SKM-1 (cell line): ENCODE results near the gene DGCR2.
"Not testable (repeated sequence)": the region's sequence is repeated elsewhere in the genome, so short reads cannot be mapped to it uniquely, and the experiment has no call there.

Source experiments
- DNase-seq: peaks from one replicate; lab custom pipeline; 2025; ENCODE audit not compliant: unreplicated experiment; lab: John Stamatoyannopoulos, UW

The DGCR2 gene

DNA sequence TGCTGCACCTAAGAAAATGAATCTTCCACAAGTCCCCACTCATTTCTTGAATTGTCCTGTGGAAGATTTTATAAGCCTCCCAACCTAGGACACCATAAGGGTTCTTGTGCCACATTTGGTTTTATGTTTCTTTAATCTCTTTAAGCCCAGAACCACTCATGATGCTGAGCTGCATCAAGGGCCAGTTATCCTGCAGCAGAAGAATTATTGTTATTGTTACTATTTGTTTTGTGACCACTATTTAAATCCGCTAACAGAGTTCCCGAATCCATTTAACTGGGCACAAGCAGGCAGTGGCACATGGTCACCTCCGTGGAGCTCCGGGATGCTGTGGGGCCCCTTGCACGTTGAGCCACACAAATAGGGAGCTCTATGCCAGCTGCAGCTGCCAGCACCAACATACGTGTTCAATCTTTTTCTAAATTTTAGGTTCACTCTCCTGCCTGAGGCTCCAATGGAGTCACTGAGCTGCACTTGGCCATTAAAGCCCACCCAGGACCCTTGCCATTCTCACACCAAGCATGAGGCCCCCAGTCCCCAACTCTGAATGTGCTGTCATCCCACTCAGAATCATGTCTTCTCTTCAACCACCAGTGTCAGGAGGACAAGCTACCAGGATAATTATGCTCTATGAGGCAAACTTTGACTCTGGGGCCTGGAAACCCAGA lies 60.6 kb downstream of the DGCR2 start:
- DNase-seq: no peak

DNA sequence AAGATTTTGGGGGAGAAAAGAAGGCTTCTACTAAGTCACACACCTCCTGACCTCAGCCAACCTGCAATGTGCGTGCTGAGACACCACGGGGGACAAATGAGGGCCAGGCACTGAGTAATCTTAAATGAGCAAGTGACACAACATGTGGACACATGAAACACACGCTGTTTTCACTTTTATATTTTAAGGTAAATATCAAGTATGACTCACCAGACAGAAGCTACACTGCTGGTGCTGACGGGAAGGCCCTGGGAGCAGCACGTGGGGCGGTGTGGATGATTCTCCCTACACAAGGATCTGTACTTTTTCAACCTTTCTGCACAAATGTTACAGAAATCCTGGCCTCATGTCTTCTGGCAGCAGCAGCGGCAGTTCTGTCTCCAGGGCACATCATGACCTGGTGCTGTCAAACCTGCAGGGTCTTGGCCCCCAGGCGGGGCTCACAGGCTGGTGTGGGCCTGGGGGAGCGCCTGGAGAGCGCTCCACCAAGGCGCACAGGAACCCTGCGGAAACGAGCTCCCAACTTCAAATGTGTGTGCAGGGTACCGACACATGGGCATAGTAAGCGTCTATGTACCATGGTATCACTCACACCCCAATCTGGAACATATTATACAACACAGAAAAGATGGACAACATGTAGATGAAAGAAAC lies 61.7 kb downstream of the DGCR2 start:
- DNase-seq: no peak

DNA sequence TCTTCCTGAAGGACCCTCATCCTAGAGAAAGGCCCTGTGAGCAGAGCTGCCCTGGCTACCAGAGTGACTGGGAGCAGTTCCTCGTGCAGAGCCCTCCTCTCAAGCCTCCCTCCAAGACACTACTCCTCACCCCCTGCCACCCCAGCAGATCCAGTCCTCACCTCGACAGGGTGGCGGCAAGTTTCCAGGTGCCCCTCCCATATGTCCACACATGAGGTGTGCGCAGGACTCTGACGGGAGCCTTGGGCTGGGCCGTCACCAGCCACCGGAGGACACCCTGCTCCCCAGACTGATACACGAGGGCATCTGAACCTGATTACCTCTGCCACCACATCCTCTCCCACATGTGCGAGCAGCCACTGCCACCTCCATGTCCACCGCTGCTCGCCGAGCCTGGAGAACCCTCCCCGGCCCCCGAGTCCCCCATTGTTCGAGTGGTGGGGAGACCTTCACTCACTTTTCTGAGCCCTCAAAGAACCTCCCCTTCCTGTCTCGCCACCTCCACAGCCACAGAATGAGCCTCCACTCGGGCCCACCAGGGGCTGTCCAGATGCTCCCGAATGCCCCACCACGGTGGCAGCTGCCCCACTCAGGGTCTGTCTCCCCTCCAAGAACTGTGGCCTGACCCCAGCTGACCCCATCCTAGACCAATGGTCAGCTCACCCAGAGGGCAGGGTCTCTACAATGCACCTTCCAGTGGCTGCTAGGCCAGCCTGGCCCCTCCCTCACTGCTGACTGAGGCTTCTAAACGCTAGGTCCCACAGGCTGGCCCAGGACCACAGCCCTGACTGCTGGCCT lies 62.5 kb downstream of the DGCR2 start:
- no peak for DNase-seq

DNA sequence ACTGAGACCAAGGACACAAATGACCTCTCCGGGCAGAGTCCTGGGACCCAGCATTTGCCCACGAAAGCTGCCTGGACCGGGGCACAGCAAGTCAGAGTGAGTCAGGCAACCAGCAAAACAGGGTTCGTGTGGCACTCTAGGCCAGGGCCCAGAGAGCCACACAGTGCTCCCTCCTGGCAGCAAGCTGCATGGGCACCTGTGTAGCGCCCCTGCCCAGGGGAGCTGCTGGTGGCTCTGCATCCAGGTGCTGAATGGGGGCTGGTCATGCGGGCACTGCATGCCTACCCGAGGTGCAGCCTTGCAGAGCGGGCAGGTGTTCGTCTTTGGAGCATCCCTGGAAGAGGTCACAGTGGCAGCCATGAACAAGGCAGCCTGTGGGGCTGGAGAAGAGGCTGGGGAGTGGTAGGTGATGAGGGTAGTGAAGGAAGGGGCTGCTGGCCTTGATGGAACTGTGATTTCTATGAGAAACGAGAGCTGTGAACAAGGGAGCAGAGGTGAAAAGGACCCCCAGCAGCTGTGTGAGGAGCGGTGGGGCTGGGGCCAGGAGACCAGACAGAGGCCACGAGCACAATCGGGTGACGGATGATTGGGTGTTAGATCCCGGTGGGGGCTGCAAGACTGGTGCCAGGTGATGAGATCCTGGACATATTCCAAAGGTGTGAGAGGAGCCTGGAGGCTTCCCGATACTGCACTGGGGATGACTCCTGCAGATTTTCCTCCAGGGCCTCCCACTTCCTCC lies 63.3 kb downstream of the DGCR2 start:
- no peak for DNase-seq

DNA sequence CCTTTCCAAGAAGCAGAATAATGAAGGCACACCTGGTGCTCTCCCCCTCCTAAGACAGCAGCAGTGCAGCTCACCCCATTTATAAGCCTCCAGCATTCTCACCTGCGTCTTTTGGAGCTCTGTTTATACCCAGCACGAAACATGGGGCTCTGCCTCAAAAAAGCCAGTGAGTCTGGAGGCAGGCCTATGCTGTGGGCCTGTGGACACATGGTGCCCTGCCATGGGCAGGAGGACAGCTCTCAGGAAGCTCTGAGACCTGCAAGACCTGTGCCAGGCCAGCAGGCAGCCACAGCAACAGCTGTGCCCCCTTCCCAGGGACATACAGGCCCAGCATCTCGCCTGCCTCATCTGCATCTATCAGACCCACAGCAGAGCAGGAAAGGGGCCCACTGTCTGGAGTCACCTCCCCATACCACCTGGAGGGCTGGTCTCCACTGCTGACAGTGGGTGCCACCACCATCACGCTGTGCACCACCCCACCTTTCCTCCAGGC lies 64.2 kb downstream of the DGCR2 start:
- DNase-seq: no peak

DNA sequence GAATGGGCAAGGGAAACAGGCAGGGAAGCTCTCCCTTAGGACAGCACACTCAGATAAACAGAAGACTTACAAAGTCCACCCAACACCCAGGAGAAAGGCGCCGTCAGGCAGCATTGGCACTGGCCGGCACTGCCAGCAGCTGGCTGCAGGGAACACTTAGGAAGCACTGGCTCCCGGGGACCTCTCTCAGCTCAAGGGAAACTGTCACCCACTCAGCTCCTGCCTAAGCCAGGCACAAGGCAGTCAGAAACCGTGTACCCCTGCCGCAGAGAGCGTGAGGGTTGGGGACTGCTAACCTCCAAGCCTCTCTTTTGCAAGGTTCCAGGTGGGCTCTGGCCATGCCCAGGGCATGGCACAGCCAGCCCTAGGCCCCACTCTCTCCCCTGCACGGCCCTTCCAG lies 64.7 kb downstream of the DGCR2 start:
- no peak for DNase-seq

DNA sequence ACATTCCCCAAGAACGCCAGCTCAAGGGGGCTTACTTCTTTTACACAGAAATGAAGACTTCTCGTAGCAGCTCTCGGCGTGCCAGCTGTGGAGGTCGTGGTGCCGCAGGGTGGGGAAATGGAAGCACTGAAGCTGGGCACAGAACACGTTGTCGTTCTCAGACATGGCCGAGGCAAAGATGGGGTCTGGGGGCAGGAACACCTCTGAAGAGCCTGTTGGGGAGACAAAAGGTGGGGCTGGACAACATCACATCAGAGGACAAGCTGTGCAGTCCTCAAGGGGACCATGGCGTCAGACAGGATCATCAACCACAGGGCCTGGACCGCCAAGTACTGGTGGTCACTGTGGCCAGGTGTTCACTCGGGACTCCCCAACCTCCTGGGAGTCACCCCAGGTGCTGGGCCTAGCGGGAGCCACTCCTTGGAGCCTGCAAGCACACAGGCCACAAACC lies 65.2 kb downstream of the DGCR2 start:
- DNase-seq: no peak

DNA sequence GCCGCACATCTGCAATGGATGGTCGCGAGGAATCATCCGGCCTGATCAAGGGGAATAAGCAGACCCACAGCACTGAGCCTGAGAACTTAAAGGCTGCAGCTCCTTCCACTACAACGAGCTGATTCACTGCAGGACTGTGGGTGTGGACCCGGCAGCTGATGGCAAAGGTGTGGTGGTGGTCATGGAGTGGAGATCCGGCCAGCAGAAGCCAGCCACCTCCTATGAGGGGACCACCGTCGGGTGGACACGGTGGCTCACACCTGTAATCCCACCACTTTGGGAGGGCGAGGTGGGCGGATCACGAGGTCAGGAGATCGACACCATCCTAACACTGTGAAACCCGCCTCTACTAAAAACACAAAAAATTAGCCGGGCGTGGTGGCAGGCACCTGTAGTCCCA lies 66.4 kb downstream of the DGCR2 start:
- no peak for DNase-seq

DNA sequence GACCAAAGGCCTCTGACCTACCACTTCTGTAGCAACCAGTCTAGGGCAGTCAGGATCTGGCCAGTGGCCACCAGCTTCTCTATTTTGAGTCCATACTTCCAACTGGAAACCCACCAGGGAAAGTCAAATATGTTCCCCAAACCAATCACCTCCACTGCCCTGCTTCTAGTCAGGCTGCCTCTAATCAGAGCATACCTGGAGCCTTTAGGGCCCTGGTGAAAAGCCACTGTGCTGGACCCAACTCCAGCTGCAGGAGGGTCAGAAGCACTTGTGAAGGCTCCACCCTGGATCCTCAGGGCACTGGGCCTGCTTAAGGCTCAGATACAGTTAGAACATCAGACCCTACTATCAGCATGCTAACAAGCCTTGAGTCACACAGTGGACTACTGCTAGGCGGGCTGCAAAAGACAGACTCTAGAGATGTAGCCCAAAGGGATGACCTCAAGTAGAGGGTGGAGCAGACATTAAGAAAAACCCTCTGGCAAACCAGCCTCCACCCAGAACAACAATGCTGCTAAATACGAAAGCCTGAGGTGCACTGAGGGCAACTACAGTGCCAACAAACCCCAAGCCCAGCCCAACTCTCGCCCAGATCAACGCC lies 69.2 kb downstream of the DGCR2 start:
- no peak for DNase-seq

DNA sequence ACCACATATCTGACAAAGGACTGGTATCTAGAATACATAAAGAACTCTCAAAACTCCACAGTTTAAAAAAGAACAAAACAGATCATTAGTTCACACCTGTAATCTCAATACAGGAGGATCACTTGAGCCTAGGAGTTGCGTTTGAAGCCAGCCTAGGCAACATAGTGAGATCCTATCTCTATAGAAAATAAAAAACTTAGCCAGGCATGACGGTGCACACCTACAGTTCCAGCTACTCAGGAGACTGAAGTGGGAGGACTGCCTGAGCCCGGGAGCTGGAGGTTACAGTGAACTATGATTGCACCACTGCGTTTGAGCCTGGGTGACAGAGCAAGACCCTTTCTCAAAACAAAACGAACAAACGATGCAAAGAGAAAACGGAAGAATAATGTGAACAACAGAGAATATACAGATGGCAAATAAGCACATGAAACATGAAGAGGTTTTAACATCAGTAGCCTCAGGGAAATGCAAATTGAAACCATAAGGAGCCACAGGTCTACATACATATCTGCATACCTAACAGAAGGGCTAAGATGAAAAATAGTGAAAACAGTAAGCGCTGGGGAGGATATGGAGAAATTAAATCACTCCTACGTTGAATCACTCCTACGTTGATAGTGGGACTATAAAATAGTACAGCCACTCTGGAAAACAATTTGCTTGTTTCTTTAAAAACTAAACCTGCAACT lies 70.7 kb downstream of the DGCR2 start:
- DNase-seq: no peak

DNA sequence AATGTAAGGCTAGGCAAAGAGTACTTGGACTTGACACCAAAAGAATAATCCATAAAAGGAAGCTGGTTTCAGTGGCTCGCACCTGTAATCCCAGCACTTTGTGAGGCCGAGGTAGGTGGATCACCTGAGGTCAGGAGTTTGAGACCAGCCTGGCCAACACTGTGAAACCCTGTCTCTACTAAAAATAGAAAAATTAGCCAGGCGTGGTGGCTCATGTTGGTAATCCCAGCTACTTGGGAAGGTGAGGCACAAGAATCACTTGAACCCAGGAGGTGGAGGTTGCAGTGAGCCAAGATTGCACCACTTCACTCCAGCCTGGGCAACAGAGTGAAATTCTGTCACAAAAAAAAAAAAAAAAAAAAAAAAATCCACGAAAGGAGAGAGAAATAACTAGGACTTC lies 71.4 kb downstream of the DGCR2 start:
- not testable (repeated sequence) for DNase-seq

DNA sequence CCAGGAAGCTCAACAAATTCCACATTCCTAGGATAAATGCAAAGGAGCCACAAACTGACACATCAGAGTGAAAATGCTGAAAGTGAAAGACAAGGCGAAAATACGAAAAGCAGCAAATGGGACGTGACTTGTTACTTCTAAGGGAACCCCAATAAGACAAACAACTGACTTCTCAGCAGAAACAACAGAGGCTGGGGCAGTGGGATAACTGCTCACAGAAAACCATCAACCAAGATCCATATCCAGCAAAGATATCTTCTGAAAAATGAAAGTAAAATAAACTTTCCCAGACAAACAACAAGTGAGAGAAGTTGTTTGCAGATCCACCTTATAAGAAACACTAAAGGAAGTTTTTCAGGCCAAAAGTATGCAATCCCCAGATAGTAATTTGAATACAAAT lies 72.1 kb downstream of the DGCR2 start:
- no peak for DNase-seq

DNA sequence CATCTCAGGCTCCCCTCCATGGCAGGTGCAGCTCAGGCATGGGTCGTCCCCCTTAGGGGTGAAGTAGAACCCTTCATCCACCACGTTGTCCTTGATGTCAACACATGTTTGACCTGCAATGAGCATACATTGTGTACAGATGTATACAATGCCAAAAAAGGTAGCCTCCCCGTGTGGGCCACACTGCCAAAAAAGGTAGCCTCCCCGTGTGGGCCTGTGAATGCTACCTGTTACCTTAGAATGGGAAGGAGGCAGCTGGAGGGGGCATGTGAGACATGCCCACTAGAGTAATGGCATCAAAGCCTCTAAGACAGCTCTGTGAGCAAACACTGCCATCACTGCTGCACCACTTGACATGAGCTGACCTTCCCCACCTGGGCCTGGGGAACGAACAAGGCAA lies 73.7 kb downstream of the DGCR2 start:
- no peak for DNase-seq

DNA sequence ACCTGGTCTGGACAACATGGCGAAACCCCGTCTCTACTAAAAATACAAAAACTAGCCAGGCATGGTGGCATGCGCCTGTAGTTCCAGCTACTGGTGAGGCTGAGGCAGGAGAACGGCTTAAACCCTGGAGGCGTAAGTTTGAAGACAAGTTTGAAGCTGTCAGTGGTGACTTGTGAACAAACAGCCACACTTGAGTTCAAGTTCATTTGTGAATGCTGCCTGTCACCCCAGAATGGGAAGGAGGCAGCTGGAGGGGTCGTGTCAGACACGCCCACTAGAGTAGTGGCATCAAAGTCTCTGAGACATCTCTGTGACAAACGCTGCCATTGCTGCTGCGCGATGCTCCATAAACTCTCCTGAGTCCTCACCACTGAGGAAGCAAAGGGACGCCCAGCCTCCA lies 74.2 kb downstream of the DGCR2 start:
- DNase-seq: no peak

DNA sequence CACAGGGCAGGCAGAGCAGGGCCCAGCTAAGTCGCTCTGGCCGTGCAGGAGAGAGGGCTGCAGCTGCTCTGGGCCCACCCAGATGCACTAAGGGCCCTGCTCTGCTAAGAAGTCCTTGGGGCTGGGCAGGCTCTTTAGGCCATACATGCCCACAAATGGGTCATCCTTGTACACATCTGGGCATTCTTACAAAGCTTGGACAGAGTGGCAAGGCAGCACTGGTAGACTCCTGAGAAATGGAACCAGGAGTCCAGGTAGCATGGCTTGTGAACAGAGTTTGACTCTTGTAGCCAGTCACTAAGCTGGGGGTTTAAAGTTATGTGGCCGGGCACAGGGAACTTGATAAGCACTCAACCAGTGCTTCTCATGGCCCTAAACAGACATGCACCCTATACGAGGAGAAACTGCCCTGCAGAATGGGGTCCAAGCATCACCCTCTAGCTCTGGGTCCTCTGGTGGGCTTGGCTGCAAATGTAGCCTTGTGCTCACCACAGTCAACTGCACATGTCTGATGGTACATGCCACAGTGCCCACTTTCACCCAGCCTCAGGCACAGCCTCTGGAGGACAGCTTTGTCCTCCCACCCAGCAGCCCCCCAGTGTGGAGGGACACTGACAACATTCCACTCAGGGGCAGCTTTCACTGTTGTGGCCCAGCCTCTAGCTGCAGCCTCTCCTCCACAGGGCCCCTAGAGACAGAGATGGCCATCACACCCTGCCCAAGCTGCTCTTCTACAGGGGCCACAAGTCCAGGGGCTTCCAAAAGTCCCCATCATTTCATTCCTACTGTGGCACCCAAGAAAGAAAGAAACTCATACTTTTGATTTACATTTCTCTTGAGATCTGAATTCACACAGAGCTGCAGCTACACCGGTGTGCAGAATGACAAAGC lies 75.2 kb downstream of the DGCR2 start:
- no peak for DNase-seq

DNA sequence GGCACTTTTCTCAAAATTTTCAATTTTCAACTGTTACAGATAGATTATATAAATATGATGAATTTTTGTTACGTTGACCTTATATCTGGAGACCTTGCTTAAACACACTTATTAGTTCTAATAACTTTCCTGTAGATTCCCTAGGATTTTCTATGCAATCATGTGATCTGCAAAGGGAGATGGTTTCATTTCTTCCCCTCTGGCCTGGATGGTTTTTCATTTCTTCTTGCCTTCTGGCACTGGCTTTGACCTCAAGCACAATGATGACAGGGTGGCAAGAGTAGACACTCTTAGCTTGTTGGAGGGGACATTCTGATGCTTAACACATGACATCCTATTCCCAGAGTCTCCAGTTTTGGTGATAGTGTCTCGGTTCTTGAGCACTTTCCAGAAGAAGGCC lies 75.9 kb downstream of the DGCR2 start:
- DNase-seq: no peak

DNA sequence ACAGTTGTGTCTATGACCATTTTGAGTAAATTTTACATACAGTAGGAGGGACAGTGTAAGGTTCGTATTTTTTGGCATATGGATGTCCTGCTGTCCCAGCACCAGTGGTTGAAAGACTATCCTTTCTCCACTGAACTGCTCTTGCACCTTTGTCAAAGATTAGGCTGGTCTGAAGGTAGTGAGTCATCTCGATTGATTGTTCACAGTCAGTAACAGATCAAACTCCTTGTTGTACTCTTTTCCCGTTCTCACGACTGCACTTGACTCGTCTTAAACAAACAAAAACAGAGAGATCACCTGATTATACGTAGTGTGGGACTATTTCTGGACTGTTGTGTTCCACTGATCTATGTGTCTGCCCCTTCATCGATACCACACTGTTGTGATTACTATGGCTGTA lies 77.1 kb downstream of the DGCR2 start:
- DNase-seq: no peak

DNA sequence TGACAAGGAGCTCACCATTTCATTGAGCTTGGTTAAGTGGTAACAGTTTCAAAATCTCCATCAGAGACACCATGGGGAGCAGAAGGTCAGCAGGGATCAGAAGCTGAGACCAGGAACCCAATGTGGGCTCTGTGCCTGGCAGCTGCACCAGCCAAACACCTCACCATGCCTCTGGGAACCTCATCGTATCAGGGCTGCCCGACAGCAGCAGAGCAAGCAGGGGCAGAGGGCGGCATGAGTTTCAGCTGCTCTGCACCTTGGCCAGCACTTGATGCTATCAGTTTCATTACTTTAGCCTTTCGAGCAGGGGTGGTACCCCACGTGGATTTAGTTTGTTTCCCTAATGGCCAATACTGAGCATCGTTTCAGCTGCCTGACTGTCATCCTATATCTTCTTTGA lies 77.8 kb downstream of the DGCR2 start:
- DNase-seq: no peak
